NOMO-1 treated with dmso at 0.1 percent for 144 hours (cell line): Measurements from ENCODE around the gene LTBP1.

Source experiments
- DNase-seq: peaks from one replicate; lab custom pipeline; 2025; ENCODE audit not compliant: unreplicated experiment; lab: John Stamatoyannopoulos, UW

Gene LTBP1

DNA sequence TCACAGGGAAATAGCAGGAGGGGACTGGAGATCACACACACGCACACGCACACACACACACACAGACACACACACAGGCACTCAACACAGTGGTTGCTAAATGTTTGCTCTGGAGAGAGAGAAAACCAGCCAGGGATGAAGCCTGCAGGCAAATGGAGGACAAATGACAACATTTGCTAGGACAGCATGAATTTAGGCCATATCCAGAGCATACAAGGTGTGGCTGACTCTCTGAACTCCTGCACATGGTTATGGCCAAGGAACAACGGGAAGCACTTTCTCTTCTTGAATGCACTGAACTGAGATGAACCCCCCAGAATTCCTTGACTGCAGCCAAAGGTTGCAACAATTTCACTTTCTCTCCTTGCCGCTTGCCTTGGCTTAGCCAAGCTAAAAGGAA is 299.7 kb downstream of the LTBP1 start:
- no peak for DNase-seq

DNA sequence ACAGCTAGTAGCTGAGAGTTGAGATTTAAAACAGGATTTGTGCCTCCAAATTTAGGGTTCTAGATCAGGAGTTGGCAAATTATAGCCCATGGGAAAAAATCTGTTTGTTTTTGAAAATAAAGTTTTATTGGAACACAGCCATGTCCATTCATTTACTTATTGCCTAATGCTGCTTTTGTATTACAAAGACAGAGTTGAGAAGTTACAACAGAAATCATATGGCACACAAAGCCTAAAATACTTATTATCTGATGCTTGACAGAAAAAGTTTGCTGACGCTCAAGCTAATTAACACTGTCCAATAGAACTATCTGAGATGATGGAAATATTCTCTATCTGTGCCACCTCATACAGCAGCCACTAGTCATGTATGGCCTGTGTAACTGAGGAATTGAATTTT is 300.6 kb downstream of the LTBP1 start:
- DNase-seq = no peak

DNA sequence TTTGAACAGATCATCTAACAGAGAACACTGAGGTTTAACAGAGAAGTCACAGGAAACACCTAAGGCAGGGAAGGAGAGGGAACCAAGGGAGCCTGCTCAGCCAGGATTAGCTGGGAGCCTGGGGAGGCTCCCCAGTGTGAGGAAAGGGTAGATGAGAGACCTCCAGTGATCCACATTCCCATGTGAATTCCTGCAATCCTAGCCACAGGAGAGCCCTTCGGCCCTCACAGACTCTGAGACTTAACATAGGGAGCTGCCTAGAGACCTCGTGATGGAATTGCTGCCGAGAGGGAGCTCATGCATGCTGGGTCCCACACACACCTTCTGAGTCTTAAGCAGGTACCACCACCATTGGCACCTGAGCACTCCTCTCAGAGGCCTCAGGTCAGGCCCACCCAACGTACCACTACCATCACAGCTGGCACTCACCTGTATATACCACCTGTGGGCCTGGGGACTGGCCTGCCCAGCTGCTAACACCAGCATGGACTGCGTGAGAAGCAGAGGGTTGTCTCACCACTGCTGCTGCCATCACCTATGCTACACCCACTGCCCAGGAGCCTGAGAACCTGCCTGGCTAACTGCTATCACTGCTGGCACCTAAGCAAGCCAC is 303.8 kb downstream of the LTBP1 start:
- DNase-seq = no peak

DNA sequence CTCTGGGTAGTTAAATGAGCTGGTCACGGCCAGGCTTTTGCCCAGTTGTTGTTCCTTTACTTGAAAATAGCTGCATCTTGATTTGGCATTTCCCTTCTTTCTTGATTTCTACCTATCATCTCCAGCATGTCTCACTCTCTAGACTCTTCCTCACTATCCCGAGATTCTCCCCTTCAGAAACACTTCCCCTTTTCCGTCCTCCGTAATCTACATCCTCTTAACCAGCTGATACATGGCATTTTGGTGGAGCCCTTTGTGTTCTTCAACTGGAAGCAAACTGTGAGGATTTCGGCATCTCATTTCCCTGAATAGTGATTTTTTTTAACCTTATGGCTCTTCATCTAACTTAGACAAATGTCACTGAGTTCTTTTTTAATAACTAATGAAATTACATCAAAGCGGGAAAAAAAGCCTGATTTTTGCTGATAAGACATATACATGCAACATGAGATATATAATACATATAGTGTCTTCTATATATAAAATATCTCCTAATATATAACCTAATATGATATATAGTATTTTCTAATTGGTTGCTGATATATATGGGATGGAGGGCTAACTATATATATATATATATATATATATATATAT is 309.5 kb downstream of the LTBP1 start:
- DNase-seq = no peak

DNA sequence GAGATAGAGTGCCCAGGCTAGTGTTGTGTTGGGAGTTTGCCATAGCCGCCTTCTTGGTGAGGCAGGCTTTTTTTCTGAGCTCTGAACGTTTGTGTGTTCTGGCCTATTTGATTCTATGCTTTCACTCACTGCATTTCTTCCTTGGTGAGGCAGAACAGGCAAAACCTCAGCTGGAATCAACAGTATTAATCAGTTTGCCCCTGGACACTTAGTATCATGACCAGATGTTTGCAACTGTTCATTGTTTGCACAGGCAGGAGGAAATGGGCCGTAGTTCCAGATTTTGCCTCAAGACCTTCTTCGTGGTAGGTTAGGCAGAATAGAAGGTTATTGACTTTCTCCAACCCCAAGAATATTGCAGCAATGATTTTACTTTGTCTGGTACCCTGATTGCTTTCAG is 311.6 kb downstream of the LTBP1 start:
- DNase-seq = no peak

DNA sequence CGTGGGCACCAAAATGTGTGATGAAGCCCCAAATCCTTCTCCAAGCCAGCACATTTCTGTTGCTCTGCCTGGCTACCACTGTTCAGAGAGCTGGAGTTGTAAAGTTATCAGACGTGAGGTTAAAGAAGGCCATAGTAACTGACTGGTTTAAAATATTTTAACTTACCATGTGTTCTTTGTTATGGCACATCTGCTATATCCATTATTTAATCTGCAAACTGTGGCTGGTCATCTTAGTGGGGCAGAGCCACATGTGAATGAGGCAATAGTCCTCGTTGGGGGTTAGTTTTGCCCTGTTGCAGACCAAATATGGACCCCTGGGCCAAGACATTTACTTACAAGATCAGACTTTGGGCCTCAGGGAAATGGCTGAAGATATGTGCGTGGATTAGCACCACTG is 315.3 kb downstream of the LTBP1 start:
- DNase-seq = no peak

DNA sequence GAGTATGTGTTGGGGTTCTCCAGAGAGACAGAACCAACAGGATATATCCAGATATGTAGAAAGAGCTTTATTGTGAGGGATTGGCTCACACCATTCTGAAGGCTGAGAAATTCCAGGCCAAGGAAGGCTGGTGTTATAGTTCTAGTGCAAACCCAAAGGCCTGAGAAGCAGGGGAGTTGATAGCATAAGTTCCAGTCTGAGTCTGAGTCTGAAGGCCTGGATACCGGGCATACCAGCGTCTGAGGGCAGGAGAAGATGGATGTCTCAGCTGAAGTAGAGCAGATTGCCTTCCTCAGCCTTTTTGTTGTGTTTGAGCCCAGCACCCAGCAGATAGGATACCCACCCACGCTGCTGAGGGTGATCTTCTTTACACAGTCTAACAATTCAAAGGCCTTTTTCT is 318.0 kb downstream of the LTBP1 start:
- no peak for DNase-seq

DNA sequence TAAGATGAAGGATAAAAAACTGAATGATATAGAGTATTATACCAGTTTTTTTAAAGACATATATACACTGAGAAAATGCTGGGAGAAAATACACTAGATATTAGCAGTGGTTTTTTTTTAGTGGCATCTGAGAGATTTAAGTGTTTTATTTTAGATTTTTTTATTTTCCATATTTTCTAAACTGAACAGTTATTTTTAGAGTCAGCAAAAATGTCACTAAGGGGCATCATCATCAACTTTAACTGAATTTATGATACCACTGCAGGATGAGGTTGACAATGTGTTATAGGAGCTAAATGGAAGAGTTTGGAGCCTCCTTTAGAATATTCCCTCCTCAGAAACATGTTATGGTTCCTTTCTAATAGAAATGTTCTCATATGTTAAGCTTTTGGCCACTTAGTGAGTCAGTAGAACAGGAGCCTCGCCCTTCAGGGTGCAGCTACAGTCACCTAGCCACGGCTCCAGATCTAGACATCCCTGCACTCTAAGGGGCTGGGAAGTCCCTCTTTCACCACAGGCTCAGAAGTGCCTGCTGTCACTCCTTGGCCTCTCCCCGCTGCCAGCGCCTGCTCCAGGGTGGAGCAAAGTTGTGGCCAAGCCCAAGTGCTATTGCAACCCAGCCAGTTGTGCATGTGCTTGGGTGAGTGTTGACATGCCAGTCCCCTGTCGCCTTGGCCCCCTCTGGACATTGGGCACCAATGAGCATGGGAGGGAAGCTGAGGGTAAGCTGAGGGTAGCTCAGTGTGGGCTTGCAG is 319.0 kb downstream of the LTBP1 start:
- DNase-seq = no peak

DNA sequence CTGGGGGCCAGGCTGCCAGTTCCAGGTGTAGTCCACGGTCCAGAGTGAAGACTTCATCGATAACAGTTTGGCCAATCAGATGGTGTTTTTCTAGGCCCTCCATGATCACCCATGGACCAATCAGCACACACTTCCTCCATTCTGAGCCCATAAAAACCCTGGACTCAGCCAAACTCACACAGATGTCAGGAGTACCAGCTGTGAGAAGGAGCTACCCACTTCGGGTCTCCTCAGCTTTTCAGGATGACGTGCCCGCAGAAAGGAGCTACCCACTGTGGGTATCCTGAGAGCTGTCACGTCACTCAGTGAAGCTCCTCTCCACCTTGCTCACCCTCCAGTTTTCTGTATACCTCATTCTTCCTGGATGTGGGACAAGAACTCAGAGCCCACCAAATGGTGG is 319.7 kb downstream of the LTBP1 start:
- DNase-seq = no peak

DNA sequence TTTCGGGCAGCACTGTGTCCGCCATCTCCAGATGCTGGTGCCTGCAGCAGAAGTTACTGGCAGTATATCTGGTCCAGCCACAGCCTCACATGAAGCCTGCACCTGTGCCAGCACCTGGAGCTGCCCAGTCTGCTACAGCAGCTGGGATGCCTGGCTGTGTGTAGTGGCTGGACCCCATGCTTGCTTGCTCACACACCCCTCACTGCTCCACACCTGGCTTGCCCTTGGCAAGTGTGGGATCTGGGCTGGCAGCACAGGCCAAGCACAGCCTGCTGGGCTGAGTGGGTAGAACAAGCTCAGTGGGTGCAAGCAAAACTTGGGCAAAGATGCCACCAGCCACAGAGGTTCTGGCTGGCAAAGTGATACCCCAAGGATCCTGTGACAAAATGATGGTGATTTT is 320.3 kb downstream of the LTBP1 start:
- DNase-seq = no peak

DNA sequence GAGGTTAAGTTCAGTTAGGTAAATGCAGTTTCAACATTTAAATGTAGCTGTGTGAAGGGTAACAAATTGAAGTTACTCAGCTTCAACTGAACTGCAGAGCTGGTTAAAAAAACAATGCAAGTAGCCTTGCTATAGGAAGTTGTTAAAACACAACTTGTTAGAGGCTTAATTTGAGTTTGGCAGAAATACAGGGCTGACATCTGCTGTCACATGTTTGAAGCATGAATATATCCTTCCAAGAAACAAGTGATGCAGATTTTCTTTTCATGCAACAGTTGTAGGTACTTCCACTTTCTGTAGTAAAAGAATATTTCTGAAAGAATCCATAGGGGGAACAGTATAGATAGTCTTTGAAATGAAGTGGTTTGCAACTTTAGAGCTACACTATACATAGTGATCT is 321.0 kb downstream of the LTBP1 start:
- DNase-seq = no peak

DNA sequence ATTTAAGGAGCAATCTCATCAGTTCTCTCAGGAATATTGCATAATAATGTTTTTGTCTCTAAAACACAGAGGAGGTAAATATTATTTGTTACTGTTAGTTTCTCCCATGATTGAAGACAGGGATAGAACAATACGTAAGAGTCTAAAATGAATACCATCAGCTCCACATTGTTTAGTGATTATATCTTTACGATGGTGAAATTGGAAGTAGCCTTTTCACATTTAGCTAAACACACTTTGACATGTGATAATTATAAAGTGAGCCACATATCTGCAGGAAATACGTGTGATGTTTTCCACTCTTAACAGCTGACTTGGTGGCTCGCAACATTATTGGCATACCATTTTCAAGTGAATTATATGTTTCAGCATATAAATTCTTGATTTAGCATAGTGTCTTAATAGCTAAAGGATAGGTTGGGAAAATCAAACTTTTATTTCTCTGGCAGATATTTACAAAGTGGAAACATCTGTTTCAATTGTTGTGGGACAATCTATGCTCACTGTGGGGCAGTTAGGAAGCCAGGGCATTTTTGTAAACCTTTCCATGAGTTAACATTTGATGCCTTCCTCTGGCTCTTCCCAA is 321.6 kb downstream of the LTBP1 start:
- no peak for DNase-seq

DNA sequence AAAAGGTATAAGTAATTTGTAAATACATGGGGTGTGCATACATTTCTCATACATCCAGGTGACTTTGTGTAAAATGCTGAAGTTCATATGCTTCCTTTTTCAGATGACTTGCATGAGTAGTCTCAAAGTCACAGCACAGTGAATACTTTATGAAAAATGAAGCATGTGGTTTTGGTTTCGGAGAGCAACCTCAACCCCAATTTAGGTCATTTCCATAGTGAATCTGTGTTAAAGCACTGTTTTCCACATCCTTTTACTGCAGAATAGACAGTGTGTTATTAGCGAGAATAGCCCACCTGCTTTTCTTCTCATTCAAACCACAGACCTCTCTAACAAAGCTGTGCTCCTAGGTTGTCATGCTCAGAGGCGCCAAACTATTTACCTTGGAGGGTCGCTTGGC is 325.2 kb downstream of the LTBP1 start:
- no peak for DNase-seq

DNA sequence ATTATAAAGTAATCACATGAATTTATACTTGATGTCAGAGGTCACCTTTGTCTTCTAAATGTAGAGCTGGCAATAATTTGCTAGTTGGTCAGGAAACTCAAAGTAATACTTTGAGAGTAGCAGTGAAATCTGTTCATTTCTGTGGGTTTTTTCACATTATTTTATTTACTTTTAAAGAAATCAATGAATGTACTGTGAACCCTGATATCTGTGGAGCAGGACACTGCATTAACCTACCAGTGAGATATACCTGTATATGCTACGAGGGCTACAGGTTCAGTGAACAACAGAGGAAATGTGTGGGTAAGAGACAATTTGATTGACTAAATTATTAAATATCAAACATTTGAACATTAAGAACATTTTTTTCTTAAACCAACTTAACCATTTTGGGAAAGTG is 326.7 kb downstream of the LTBP1 start:
- no peak for DNase-seq

DNA sequence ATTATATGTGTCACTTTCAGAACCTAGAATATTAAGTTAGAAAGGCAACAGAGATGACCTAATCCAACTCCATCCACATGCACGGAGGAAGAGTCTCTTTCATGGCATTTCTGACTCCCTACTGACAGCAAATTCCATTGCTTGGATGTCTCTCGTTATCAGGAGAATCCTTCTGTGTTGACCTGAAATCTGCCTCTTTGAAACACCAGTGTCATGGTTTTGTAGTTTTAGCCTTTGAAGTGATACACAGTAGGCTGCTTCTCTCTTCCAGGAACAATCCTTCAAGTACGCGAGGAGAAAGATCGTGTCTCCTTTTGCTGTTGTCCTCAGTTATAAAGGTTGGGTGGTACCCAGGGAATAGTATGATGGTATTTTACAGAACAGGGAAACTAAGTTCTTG is 327.8 kb downstream of the LTBP1 start:
- DNase-seq = no peak

DNA sequence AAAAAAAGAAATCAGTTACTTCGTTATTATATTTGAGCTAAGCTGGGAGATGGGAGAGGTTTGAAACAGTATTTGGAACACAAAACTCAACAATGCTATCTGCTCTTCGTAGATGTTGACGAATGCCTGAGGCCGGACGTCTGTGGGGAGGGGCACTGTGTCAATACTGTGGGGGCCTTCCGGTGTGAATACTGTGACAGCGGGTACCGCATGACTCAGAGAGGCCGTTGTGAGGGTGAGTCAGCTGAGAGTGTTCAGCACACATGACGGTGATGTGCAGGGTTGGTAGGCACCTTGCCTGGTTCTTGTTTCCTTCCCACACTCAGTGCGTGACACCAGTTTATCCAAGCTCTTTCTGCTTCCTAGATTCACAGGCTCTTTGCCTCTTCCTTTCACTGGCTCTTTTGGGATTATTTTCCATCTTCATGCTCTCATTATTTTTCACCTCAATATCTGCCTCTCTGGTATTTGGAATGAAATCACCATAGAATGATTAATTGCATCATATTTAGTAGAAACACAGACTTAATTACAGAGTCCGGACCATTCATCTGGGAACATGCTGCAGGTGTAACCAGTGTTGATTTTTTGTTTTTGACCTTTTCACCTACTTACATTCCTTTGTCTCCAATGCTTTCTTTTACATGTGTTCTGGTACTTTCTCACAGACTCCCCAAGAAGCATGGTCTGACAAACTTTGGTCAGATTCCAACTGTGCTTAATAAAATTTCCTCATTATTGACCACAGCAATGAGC is 329.1 kb downstream of the LTBP1 start:
- DNase-seq = no peak

DNA sequence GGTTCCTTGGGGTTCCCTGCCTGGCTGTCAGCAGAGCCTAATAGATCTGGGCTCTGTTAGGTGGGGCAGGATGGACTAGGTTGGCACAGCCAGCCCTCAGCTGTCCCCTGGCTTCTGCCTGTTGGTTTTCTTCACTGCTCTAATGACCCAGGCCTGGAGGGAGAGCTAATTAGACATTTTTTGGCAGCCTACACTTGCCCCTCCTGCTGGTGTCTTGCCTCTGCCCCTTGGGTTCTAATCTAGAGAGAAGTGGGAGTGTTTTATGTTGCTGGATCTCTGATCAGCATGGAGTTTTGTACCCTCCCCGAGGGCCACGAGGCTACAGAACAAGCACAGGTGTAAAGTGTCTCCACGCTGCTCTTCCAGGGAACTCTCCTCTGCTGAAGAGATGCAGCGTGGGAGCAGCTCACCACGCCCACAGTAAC is 330.3 kb downstream of the LTBP1 start:
- no peak for DNase-seq

DNA sequence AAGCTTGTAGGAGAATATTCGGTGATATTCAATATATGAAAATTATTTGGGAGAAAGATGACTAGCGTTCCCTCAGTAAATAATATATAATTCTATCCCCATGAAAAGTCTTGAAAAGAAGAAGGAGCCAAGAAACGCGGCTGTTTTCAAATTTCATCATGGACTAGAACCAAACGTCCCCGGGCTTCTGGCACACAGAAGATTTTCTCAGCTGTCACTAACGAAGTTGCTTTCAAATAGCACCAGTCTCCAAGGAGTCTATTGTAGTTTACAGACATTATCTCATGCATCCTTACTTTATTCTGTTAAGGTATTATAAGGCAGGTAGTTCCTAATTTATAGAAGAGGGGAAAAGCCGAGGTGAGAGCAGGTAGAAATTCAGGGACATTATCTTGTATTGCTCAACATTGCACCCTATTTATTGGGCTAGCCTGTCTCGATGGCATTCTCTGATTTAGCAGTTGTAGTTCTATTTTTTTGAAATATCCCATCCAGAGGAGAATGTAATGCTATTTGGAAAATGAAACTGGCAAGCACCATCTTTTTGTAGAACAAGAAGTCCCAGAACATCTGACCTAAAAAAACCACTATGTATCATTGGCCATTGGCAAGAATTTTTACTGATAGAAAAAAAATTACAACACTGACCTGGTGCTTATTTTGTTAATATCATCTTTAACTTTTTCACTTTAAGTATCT is 331.6 kb downstream of the LTBP1 start:
- no peak for DNase-seq

DNA sequence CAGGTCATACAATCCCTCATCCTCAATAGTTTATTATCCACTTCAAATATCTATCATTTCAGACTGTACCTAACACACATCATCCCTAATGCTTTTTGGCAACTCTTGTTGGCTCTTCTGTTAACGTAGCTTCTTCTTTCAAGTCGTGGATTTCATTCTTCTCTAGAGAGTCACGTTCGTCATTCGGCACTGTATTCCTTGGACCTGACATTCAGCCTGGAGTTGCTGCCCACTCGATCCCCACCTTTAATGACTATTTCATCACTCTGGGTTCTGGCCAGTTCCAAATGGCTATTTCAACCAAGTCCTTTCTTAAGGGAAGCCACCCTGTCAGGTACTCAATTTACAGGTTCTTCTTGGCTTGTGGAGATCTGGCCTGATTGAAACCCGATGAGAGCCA is 337.5 kb downstream of the LTBP1 start:
- no peak for DNase-seq

DNA sequence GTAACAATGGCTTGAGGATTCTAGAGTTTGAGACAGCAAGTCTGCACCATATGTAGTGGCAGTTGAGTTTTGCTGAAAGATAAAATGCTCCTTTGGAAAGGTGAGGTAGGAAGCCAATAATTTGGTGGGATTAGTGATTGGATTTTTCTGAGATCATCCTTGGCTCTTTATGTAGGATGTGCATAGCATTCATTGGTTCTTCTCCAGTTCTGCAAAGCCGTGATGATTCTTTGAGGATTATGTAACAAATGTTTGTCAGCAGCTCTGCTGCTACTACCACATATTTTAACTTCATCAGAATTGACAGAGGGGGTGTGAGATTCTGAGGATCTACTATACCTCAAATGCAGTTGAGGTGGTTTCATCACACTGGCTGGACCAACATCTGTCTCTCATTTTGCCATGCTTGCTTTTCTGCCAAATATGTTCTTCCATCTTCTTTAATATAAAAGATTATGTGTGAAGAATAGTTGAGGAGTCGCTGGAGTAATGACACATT is 340.8 kb downstream of the LTBP1 start:
- no peak for DNase-seq

DNA sequence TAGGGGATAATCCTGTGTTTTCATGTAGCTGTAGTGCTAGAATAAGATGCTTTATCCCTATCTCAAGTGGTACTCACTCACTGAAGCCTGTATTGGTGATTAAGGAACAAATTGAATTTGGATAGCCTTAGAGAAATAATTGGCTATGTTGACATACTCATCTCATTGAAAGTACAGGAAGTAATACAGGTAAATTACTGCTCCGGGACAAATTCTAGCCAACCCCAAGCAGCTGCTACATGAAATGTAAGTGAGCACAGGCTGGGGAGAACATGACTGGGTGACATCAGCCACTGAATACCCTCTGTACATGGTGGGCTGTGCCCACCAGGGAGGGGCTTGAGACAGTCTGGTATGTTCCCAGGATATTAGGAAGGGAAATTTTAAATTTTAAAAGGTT is 341.3 kb downstream of the LTBP1 start:
- DNase-seq = no peak
